Measurements from ENCODE around the gene COA4. TPM values are rescaled to one million over a fixed set of nuclear protein-coding genes. Genes with fewer than 3 reads are reported as not detected.

The COA4 gene
- total RNA-seq, 1 experiment from 2014 or later, result 97.0 TPM

DNA sequence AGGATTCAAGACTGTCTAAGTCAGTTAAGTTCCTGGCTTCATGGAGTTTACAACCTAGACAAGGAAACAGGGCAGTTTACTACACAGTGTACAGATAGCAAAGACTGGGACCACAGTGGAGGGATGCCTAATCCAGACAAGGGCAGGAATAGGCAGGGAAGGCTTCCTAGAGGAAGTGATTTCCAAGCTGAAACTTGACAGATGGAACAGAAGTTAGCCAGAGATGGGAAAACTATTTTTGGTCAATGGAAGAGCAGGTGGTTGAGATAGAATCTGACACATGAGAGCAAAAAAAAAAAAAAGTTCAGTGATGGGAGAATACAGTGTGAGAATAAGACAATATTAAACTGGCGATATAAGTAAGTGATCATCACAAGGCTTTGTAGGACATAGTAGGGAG lies 1.3 kb downstream of the COA4 start:
- ChIA-PET POLR2A (no interaction called here), CTCF (no interaction called here), RAD21 (ENCODE audit: low non-redundant PET in 1 of 2, low total read pairs in 2 of 2, uncharacterized antibody in 2 of 2, unreplicated experiment in 2 of 2) (no interaction called here)
- Histone ChIP-seq H3K36me3 (ENCODE audit: control insufficient read depth in 1 of 2, insufficient read depth in 2 of 2, low read length in 2 of 2) (peaks cover 19 to 35% of the 10 kb centered on the region in 2 experiments), H3K4me3 (replicated peaks in 1 of 2; ENCODE audit: low read depth in 1 of 2, low read length in 2 of 2) (peak overlapping the region; percentile 68 to 95), H3K9me3 (ENCODE audit: control insufficient read depth in 1 of 2, insufficient read depth in 1 of 2, low read depth in 1 of 2, low read length in 2 of 2) (no peaks in the 10 kb centered on the region), H3K9ac (ENCODE audit: low read length) (peak overlapping the region; percentile 85), H3K79me2 (ENCODE audit: insufficient read depth, low read length) (peaks cover 45% of the 10 kb centered on the region), H3K9me2 (ENCODE audit: insufficient read depth) (no peaks in the 10 kb centered on the region), H2AFZ (ENCODE audit: low read depth, low read length, poor library complexity, severe bottlenecking) (no peak overlapping the region), H4K20me1 (ENCODE audit: insufficient read depth) (no peaks in the 10 kb centered on the region), H3K4me1 (ENCODE audit: control insufficient read depth in 1 of 2, insufficient read depth in 2 of 2, low read length in 2 of 2) (peaks cover 8 to 26% of the 10 kb centered on the region in 2 experiments; a peak in 3 of 4 replicates), H3K4me2 (ENCODE audit: low read length) (peak overlapping the region; percentile 87), H3K27me3 (ENCODE audit: insufficient read depth, low read length) (no peaks in the 10 kb centered on the region), H3K27ac (ENCODE audit: low read depth, low read length) (peak overlapping the region; percentile 98; the same call in 1 of the 2 replicates)
- no TSS peak for BruUV-seq (replicated peaks)
- TF ChIP-seq, protein P1, sequence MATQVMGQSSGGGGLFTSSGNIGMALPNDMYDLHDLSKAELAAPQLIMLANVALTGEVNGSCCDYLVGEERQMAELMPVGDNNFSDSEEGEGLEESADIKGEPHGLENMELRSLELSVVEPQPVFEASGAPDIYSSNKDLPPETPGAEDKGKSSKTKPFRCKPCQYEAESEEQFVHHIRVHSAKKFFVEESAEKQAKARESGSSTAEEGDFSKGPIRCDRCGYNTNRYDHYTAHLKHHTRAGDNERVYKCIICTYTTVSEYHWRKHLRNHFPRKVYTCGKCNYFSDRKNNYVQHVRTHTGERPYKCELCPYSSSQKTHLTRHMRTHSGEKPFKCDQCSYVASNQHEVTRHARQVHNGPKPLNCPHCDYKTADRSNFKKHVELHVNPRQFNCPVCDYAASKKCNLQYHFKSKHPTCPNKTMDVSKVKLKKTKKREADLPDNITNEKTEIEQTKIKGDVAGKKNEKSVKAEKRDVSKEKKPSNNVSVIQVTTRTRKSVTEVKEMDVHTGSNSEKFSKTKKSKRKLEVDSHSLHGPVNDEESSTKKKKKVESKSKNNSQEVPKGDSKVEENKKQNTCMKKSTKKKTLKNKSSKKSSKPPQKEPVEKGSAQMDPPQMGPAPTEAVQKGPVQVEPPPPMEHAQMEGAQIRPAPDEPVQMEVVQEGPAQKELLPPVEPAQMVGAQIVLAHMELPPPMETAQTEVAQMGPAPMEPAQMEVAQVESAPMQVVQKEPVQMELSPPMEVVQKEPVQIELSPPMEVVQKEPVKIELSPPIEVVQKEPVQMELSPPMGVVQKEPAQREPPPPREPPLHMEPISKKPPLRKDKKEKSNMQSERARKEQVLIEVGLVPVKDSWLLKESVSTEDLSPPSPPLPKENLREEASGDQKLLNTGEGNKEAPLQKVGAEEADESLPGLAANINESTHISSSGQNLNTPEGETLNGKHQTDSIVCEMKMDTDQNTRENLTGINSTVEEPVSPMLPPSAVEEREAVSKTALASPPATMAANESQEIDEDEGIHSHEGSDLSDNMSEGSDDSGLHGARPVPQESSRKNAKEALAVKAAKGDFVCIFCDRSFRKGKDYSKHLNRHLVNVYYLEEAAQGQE (IDR thresholded peaks at IDR 0.05; ENCODE audit: low read depth), result no peak
- TF ChIP-seq POLR2AphosphoS5 (IDR thresholded peaks at IDR 0.05; ENCODE audit: low read depth, low read length), result no peak
- TF ChIP-seq SRF (IDR thresholded peaks at IDR 0.05; ENCODE audit: low read depth), result no peak
- TF ChIP-seq, protein P2, sequence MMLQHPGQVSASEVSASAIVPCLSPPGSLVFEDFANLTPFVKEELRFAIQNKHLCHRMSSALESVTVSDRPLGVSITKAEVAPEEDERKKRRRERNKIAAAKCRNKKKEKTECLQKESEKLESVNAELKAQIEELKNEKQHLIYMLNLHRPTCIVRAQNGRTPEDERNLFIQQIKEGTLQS (IDR thresholded peaks at IDR 0.05), result no peak
- TF ChIP-seq, protein P3, sequence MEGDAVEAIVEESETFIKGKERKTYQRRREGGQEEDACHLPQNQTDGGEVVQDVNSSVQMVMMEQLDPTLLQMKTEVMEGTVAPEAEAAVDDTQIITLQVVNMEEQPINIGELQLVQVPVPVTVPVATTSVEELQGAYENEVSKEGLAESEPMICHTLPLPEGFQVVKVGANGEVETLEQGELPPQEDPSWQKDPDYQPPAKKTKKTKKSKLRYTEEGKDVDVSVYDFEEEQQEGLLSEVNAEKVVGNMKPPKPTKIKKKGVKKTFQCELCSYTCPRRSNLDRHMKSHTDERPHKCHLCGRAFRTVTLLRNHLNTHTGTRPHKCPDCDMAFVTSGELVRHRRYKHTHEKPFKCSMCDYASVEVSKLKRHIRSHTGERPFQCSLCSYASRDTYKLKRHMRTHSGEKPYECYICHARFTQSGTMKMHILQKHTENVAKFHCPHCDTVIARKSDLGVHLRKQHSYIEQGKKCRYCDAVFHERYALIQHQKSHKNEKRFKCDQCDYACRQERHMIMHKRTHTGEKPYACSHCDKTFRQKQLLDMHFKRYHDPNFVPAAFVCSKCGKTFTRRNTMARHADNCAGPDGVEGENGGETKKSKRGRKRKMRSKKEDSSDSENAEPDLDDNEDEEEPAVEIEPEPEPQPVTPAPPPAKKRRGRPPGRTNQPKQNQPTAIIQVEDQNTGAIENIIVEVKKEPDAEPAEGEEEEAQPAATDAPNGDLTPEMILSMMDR (IDR thresholded peaks at IDR 0.05 in 2 of 3, conservative IDR thresholded peaks at IDR 0.05 in 1 of 3; ENCODE audit: borderline replicate concordance in 1 of 3, insufficient read depth in 1 of 3, low read depth in 2 of 3, low read length in 2 of 3), result no peak
- TF ChIP-seq SIN3A (IDR thresholded peaks at IDR 0.05; ENCODE audit: low read depth), result no peak
- no peak for TF ChIP-seq EGR1 (IDR thresholded peaks at IDR 0.05; ENCODE audit: low read depth)
- no peak for TF ChIP-seq YY1 (IDR thresholded peaks at IDR 0.05; ENCODE audit: extremely low read depth, insufficient replicate concordance, low read depth, low read length)
- TF ChIP-seq FOSL1 (IDR thresholded peaks at IDR 0.05; ENCODE audit: low read depth), result no peak
- TF ChIP-seq SP1 (IDR thresholded peaks at IDR 0.05; ENCODE audit: low read depth), result no peak
- TF ChIP-seq POLR2A (IDR thresholded peaks at IDR 0.05; ENCODE audit: borderline replicate concordance, extremely low read depth, insufficient read depth, insufficient read length), result no peak
- ATAC-seq (no peak), DNase-seq (ENCODE audit: low read depth, low spot score) (no peak)
- intact Hi-C loops (cut with micrococcal nuclease), result no loop called here

Data from HCT116 (cell line).